ENCODE results near the gene SPTLC2.

The SPTLC2 gene

DNA sequence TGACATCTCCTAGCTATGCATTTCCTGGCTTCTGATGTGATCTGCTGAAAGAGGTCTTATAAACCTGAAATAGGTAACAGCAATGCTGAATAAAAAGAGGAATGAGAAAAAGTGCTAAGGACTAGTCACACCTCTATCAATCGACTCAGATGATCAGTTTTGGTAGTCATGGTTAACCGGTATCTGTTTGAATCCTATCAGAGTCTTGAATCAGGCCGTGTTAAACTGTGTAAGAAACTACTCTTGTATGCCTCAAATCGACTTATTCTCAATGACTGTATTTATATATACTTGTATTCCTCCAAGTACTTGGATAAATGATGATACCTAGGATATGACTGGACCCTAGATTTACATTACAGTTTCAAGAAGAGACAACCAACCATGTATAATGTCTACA lies 107.1 kb downstream of the SPTLC2 start:
- TF ChIP-seq, protein P1, sequence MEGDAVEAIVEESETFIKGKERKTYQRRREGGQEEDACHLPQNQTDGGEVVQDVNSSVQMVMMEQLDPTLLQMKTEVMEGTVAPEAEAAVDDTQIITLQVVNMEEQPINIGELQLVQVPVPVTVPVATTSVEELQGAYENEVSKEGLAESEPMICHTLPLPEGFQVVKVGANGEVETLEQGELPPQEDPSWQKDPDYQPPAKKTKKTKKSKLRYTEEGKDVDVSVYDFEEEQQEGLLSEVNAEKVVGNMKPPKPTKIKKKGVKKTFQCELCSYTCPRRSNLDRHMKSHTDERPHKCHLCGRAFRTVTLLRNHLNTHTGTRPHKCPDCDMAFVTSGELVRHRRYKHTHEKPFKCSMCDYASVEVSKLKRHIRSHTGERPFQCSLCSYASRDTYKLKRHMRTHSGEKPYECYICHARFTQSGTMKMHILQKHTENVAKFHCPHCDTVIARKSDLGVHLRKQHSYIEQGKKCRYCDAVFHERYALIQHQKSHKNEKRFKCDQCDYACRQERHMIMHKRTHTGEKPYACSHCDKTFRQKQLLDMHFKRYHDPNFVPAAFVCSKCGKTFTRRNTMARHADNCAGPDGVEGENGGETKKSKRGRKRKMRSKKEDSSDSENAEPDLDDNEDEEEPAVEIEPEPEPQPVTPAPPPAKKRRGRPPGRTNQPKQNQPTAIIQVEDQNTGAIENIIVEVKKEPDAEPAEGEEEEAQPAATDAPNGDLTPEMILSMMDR (IDR thresholded peaks at IDR 0.05; ENCODE audit: extremely low read depth, missing control alignments) = no peak
- no peak for DNase-seq (ENCODE audit: low spot score)

DNA sequence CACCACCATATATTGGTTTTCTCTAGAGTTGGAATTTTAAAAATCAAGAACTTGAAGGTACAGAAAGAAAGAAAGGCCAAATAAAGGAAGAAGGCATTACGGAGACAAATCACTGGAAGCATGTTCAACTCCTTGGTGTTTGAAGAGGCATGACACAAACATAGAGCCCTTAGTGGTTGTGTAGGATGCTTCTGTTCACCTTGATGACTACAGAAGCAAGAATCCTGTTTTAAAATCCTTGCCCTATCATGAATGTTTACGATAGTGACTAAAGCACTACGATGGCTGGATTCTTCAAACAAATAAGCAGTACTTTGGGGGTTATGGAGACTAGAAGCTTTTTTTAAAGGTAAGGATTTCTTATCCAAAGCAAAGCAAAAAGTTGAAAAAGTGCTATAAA lies 107.6 kb downstream of the SPTLC2 start:
- DNase-seq (ENCODE audit: low spot score) = no peak
- TF ChIP-seq, protein P1 (IDR thresholded peaks at IDR 0.05; ENCODE audit: extremely low read depth, missing control alignments) = no peak

DNA sequence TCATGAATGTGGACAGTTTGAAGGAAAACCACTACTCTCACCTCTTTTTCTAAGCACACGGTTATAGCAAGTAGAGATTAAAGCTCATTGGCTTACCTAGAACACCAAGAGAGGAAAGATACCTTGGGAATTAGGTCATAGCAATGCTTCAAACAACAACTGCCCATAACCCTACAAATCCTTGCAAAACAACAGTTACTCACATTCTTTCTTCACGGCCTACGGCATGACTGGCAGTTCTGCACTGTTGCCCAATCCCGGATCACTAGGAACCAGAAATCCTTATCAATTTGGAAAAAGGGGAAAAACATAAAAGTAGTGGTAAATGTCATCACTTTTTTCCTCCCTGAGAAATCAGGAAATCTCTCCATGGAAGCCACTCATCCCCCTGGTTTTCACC lies 108.2 kb downstream of the SPTLC2 start:
- DNase-seq (ENCODE audit: low spot score) = no peak
- TF ChIP-seq, protein P1 (IDR thresholded peaks at IDR 0.05; ENCODE audit: extremely low read depth, missing control alignments) = no peak

DNA sequence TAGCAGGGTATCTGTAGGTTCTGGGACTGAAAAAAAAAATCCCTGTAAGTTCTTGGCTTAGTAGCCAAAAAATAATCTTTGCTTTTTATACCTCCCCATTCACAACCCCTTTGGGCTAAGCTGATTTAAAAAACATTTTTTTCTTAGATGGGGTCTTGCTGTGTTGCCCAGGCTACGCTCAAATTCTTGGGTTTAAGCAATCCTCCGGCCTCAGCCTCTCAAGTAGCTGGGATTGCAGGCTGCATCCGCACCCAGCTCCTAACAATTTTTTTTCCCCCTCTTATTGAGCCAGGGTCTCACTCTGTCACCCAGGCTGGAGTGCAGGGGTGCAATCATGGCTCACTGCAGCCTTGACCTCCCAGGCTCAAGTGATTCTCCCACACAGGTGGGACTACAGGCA lies 108.7 kb downstream of the SPTLC2 start:
- TF ChIP-seq, protein P1 (IDR thresholded peaks at IDR 0.05; ENCODE audit: extremely low read depth, missing control alignments) = no peak
- DNase-seq (ENCODE audit: low spot score) = no peak

DNA sequence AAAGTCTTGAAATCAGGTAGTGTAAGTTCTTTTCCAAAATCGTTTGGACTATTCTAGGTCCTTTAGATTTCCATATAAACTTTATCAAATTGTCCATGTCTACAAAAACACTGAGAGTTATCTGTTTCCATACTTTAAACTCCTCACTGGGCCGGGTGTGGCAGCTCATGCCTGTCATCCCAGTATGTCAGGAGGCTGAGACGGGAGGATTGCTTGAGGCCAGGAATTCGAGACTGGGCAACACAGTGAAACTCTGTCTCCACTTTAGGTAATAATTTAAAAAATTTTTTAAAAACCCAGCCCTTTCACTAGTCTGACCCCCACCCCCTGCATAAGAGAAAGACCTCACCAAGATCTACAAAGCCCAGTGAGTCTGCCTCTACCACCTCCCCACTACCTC lies 111.4 kb downstream of the SPTLC2 start:
- DNase-seq (ENCODE audit: low spot score) = no peak
- TF ChIP-seq, protein P1 (IDR thresholded peaks at IDR 0.05; ENCODE audit: extremely low read depth, missing control alignments) = no peak

DNA sequence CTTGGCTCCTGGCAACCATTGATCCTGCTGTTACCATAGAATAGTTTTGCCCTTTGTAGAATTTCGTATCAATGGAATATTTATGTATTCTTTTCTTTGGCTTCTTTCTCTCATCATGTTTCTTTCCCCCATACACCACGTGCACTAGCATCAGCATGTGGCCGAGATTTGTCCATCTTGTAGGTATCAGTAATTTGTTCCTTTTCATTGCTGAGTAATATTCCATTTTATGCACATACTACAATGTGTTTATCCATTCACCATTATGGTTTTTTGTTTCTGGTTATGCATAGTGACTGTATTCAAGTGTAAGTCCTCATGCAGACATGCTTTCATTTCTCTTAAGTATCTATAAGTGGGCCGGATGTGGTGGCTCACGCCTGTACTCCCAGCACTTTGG lies 113.3 kb downstream of the SPTLC2 start:
- TF ChIP-seq, protein P1 (IDR thresholded peaks at IDR 0.05; ENCODE audit: extremely low read depth, missing control alignments) = no peak
- DNase-seq (ENCODE audit: low spot score) = no peak

DNA sequence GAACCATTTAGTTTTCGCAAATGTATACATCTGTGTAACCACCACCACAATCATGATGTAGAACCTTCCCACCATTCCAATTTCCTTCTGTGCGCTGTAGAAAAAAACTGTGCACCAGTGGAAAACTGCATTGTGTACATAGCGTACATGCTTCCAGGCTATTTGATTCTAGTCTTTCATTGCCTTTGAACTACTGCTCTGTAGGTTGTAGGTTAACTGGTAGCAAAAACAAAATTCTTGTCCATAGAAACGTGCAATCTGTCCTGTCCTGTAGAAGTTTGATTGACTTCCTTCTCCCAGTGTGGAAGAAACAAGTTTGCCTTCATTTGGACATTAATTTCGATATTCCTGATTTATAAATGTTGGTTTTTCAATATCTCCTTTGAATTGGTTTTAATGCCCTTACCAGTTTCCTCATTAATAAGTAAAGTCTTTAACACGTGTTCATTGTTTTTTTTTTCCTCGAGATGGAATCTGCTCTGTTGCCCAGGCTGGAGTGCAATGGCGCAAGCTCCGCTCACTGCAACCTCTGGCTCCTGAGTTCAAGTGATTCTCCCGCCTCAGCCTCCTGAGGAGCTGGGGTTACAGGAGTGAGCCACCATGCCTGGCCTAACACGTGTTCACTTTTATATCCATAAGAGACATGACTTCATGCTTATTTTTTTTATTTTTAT lies 114.2 kb downstream of the SPTLC2 start:
- TF ChIP-seq, protein P1 (IDR thresholded peaks at IDR 0.05; ENCODE audit: extremely low read depth, missing control alignments) = no peak
- no peak for DNase-seq (ENCODE audit: low spot score)
